HG03108 (cell line): ENCODE data around the gene TP73.

ENCODE experiments used
- ATAC-seq: cut with Tn5 transposase; IDR thresholded peaks from one replicate; pipeline ENCODE4 v1.9.1; 2021; ENCODE audit warnings: moderate library complexity; ENCODE audit not compliant: unreplicated experiment

TP73 gene

DNA sequence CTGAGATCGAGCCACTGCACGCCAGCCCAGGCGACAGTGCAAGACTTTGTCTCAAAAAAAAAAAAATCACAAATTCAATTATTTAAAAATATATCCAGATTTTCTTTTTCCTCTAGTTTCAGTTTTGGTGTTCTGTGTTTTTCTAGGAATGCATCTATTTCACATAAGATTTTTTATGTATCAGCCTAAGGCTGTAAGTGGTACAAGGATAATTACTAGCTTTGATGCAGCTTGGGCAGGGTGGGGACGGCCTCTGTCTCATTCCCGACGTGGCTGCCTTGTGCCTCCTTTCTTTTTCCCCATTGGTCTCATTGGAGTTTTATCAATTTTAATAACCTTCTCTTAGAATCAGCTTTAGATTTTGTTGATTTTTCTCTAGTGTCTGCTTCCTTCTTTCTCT, 106.8 kb downstream of the TP73 start:
- ATAC-seq: no peak

DNA sequence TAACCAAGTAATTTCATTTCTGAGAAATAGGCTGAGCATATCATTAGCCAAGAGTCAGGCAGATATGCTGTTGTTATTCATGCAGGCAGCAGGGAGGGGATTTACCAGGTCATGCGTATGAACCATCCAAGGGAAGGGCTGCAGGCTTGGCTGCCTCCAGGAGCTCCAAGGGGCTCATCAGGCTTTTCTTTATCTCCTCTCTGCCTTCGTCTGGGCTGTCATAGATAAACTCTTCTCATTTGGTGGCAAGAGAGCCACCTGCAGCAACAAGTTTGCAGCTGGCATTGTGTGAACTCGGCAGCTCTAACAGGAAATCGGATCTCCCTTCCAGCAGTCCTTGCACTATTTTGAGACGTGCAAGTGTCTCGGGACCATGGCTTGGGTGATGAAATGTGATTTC, 107.5 kb downstream of the TP73 start:
- no peak for ATAC-seq

DNA sequence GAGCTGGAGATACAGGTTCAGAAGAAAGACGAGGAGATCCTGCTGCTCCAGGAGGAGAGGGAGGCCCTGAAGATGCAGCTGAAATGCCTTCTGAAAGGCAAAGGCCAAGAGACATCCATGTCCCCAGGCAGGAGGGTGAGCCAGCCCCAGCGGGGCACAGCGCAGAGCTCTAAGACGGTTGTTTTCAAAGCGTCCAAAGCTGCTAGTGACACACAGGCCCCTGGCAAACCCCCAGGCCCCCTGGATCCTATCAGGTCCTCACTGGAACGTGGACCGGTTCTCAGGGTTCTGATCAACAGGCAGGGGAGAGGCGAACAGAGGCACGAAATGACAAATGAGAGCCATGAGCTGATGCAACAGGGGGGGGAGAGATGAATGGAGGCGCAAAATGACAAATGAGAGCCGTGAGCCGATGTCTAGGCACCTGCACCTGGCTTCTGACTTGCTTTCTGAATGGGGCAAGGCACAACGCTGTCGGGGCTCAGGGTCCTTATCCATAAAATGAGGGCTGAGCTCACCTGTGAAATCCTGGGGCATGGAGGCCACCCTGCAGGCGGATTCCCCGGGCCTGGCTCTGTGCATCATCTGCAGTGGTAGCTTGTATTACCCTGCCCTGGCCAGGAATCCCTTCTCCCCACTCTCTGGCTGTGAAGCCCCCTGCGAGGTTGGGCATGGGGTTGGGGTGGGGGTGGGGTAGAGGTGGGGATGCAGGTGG, 109.1 kb downstream of the TP73 start:
- no peak for ATAC-seq

DNA sequence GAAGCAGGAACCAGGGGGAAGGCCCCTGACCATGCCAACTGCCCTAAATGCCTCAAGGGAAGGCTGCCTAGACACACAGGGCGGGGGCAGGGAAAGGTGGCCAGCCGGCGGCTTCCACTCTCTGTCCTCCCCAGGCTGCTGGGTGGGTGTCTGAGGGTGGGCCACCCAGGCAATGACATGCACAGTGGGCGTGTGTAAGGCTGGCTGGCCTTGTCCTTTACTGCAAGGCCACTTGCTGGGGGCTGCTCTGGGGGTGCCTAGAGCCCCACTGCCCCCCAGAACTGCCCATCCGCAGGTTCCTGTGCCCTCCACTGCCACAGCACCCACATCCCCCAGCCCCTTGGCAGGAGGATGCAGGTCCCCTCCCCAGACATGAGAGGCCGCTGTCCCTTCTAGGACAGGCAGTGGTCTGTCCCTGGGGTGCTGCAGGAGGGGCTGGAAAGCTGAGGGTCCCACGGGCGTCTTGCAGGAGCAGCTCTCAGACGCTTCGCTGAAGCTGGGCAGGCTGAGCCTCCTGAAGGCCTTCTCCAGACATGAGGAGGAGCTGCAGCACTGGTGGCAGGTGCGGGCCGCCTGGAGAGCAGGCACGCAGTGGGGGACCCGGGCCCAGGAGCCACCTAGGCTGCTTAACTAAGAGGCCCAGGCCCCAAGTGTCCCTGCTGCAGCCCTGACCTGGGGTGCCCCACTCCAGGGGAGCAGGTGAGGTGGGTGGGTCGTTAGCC, 110.0 kb downstream of the TP73 start:
- ATAC-seq: no peak

DNA sequence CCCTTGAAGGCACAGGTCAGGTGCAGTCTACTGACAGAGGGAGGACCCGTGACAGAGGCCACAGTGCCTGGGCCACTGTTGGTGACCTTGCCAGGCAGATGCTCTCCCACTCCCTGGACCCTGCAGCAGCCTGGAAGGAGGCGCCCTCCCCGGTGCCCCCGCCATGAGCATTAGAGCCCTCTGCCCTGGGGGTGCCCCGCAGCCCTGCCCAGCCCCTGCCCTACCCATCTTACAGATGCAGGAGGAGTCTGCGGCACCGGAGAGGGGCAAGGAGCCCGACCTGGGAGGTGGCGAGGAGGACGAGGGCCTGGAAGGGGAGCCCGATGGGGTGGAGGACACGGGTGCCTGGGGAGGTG, 110.5 kb downstream of the TP73 start:
- no peak for ATAC-seq

DNA sequence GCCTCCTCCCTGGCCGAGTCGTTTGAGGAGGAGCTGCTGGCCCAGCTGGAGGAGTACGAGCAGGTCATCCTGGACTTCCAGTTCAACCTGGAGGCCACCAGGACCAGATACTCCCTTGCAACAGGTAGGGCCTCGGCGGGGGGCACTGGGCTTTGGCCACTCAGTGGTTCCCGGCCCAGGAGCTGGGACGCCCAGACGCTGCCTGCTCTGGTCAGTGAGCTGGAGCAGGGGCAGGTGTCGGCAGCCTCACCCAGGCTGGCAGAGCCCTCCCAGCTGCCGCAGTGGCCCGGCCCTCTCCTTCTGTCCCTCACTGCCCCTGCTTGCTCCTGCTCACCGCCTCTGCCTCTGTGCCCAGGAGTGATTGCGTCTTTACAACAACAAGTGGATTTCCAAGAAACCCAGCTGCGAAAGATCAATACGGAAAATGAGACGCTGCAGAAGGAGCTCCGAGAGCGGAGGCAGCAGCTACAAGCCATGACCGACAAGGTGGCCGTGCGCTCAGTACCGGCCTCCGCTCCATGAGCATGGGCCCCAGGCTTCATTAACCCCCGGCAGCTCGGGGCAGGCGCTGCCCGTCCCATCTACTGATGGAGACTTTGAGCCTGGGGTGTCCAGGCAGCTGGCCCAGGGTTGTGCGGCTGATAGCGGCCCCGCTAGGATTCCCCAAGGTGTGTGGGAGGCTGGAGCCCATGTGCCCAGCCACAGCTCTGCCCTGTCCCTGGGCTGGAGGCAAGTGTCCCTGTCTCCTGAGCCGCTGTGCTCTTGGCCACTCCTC, 111.2 kb downstream of the TP73 start:
- ATAC-seq: no peak

DNA sequence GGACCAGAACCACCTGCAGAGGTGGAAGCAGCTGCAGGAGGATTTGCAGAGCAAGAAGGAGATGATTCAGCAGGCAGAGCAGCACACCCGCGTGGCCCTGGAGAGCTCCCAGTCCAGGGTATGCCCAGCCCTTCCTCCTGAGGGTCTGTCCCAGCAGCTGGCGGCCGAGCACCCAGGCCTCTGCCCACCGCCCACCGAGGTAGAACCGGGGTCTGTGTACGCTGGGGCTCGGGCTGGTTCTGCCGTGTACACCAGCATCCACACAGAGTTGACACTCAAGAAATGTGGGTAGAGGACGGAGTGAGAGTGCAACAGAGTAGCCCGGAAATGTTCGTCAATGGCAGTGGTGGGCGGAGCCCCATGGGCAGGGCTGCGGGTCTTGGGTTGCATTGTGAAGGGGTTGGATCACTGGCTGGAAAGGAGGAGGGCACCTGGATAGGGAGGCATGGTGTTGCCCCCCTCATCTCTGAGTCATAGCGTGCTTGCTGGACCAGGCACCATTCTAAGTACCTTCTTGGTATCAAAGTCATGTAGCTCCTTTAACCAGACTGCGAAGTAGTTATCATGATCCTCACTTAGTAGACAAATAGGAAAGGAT, 115.1 kb downstream of the TP73 start:
- ATAC-seq: no peak

DNA sequence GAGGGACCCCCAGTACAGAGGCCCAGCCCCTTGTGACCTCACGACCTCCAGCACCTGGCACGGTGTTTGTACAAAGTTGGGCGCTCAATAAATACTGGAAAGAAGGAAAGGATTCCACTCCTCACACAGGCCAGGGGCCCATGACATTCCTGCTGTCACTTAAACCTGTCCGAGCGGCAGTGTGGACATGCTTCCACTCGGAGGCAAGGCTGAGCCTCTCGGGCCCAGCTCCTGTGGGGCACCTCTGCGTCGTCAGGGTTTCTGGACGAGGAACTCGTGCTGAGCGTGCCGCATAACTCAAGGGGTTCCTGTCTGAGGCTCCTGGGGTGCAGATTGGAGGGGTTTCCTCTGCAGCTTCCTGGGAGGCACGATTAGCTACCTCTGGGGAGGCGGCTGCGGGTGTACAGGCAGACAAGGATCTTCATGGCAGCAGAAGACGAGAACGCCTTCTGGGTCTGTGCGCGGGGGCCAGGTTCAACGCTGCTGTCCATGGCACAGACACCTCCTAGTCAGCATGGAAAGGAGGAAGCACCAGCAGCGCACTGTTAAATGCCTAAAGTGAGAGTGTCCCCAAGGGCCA, 116.6 kb downstream of the TP73 start:
- no peak for ATAC-seq

DNA sequence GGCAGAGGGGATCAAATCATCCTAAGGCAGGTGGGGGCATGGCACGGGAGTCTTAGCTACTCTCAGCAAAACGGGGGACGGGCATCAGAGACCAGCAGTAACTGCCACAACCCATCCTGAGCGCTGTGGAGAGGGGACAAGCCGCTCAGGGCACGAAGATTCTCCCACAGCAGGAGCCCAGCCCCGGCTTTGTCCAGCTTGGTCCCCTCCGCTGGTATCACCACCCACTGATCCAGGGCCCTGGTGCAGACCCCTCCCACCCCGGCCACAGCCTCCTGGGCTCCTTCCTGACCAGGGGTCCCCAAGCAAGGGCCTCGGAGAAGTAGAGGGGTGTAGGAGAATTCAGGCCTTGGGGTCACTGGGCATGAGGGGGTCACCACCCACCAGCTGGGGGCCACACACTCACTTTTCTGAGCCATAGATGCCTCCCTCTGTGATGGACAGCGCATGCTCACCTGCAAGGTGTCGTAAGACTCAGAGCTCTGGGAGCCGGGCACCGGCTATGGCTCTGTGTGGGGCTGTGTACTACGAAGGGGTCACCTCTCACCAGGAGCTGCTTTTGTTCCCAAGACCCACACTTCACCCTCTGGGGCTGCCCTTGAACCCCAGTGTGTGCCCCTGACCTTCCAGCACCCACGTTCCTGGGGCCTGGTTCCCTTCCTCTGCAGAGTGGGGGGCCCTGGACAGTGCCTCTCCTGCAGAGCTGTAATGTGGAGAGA, 117.9 kb downstream of the TP73 start:
- no peak for ATAC-seq

DNA sequence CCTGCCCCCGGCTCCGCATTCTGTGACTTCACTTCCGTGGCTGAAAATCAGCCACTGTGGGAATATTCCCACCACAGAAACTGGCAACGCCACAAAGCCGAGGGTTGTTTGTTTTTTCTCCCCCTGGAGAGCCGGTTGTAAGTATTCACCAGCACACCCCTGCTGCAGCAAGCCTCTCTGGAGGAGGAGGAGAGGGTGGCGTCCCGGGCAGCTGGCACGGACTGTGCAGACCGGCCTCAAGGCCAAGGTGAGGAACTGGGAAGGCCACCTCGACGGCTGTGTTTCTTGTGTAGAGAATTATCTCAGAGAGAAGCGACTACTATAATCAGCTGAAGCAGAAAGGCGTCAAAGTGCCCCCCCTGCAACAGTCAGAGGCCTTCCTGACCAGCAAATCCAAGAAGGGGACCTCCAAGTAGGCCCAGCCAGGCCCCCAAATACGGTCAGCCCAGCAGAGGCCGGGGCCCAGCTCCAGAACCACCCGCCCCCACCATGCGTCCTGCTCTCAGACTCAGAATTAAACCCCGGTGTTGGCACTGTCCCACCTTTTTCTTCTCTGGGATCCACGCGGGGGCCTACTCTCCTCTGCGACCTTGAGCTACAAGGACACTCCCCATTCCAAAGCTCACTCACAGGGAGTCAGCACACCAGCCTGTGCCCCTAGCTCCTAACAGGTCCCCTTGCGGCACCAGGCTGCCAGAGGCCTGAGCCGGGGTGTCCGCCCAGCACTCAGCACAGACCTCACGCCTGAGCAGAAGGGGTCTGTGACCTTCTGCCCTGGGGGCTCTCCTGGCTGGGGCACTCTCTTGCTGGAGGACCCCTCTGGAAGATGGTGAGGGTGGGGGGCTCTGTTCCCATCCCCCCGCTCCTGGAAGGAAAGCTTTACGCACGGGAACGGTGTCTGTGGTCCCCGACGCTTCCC, 119.1 kb downstream of the TP73 start:
- ATAC-seq: no peak

DNA sequence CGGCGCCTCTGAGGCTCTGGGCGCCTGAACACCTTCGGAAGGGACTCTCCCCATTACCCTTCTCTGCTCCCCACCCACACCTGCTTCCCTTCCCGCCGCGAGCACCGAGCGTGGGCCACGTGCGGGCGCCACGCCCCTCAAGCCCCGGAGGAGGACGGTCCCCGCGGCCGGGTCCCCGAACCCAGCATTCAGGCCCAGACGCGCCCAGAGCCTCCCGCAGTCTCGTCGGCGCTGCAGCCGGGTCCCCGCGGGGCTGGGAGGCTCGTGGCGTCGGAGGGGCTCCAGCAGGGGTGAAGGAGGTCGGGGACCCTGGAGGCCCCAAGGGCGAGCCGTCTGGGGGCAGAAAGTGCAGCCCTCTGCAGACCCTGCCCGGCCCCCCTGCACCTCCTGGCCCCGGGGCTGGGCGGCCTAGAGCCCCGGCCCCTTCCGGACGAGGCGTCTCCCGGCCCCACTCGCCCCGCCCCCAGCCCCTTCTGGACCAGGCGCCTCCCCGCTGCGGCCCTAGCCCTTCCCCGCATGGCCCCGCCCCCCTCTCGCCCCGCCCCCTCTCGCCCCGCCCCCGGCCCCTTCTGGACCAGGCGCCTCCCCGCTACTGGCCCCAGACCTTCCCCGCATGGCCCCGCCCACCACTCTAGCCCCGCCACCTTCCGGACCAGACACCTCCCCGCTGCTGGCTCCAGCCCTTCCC, 119.9 kb downstream of the TP73 start:
- peak; percentile 53 for ATAC-seq

DNA sequence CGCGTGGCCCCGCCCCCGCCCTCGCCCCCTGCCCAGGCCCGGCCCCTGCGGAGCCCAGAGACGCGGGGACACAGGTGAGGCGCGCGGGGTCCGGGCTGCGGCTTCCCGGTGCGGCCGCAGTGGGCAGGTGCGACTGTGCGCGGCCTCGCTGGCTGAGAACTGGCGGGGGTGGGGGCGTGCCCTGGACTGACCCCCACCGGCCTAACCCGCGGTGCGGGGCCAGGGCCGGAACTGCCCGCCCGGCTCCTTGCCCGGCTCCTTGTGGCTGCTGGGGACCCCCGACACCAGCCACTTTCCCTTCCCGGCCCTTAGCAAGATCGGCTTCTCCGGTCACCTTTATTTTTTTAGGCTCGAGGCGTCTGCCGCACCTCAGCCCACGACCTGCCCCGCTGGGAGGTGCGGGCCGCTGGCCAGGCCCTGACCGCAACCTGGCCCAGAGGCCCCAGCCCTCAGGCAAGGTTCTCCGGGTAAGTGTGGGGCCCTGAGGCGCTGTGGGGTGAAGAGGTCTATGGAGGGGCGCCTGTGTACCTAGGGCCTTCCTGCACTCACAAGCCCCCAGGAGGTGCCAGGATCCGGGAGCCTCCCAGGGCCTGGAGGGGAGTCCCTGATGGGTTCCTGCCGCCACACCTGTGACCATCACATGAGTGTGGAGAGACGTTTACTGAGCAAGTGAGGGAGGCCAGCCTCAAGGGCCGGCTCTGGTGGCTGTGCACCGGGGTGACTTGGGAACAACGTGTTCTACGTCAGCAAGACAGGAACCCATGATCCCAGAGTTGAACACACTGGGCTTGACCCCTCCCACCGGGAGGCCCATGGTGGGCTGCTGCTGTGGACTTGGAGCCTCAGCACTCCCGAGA, 120.6 kb downstream of the TP73 start, which contains the start of gene SMIM1:
SMIM1 (plus strand) TSS at position 35 of the 857 bp plus-strand sequence. CDS start 2,625 bp downstream, outside the sequence.
- peak; percentile 18 for ATAC-seq

DNA sequence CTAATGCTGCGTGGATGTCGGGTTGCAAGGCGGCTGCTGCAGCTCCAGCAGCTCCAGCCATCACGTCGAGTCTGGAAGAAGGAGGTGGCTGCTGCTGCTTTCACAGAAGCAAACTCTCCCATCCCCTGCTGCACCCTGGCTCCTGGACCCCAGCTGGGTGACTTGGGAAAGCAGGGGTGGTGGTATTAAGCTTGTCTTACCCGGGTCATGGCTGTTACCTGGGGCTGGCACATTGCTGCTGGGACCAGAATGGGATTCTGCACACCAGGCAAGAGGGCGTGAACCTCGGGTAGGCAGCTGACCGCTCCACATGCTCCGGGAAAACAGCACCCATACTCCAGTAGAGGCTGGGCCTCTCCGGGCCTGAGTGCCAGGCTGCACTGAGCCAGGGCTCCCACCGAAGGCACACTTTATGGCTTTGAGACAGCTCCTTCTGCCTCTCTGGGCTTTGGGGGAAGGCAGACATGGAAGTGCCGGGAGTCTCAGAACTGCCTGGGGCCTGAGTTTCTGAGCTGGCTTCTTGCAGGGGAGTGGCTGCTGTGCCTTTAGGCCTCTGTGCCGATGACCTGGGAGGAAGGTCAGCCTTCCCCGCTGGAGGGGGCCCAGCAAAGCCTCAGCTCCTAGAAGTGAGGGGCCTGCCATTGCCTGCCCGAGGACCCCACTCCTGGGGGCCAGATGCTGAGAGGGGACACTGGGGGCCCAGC, 121.4 kb downstream of the TP73 start:
- no peak for ATAC-seq

DNA sequence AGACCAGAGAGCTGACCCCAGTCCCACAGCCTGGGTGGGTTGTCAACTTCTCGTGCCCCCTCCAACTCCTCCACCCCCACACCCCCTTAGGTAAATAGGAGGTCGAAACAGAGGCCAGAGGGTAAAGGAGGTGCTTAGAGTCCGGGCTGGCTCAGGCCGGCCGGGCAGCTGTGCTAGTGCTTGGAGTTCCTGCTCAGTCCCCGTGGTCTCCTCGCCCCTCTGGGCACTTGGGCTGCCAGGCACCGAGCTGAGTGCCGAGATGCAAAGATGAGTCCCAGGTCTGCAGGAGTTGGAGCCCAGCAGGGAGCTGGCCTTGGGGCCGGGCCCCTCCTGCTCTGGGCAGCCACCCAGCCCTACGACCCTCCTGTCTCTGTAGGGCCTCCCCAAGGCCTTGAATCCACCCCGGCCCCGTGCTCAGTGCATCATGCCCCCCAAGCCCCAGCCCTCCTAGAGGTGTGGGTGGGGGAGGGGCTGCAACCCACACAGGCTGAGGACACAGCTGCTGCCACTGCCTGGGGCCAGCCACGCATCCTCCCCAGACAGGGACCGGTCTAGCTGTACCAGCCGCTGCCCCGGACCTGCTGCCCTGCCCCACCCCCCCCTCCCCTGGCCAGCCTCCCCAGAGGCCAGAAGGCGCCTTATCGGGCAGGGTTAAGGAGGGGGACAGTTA, 122.1 kb downstream of the TP73 start:
- no peak for ATAC-seq

DNA sequence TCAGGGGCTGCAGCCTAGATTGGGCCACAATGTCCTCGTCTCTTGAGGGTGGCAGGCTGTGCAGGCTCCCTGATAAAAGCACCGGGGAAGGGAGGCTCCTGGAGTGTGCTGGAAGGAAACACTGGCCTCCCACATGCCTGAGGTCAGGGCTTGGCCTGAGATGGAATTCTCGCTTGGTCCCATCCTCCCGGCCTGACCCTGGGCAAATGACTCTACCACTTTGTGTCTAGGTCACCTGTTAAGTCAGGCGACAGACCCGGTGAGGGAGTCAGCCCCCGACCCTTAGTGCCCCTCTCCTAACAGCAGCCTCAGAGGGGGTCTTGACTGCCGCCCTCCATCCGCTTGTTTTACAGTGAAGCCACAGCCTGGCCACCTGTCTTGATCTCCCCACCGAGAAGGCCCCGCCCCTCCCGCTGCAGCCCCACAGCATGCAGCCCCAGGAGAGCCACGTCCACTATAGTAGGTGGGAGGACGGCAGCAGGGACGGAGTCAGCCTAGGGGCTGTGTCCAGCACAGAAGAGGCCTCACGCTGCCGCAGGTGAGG, 122.7 kb downstream of the TP73 start:
- no peak for ATAC-seq

DNA sequence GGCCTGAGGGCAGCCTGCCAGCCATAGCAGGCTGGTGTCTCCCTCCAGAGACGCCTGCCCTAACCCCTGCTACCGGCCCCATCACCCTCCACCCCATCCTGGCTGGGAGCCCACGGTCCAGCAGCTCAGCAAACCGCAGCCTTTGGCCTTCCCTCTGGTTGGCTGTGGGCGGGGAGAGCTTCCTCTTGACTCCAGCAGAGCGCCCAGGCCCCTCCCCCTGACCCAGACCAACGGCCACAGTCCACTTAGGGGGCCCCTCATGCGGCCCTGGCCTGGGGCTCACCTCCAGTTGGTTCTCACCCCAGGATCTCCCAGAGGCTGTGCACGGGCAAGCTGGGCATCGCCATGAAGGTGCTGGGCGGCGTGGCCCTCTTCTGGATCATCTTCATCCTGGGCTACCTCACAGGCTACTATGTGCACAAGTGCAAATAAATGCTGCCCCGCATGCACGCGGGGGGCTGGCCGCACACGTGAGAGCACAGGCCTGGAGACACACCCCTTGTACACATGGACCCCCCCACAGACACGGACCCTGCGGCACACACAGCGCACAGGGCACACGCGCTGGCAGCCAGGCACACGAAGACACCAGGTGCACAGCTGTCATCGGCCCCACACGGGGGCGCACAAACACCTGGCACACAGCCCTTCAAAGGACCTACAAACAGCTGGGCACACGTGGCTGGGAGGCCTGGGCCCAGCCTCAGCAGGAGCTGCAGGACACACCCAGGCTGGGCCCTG, 123.3 kb downstream of the TP73 start:
- ATAC-seq: no peak
